Adrenal gland (tissue), 12 donors: ENCODE results near the gene TMEM191B. TPM values are rescaled to one million over a fixed set of nuclear protein-coding genes. Genes with fewer than 3 reads are reported as not detected.
A peak's percentile ranks its signal among the peaks of the same experiment; 100 is the strongest.
"Not testable (repeated sequence)": the region's sequence is repeated elsewhere in the genome, so short reads cannot be mapped to it uniquely, and the experiment has no call there.

Experiments
- DNase-seq, 7 donors: peaks; one replicate each; pipeline ENCODE4 v3.0.0-alpha.2; 2019 to 2020
- H3K27ac ChIP-seq, 5 donors: fragments of 200-600 bp; sonication (generic) in 4 of 5; 1 replicate in 3 of 5; 2 replicates in 2 of 5; pipeline versions ENCODE4 v1.5.1 to v1.8.0; 2016 to 2020; ENCODE audit warnings: mild to moderate bottlenecking in 1 of 5
- H3K27me3 ChIP-seq: fragments of 200-600 bp; 2 replicates; pipeline ENCODE4 v1.8.0; 2021
- H3K36me3 ChIP-seq, 2 donors: fragments of 200-600 bp; replicated peaks in 1 of 2; 1 replicate in 1 of 2; 2 replicates in 1 of 2; pipeline versions ENCODE4 v1.5.1 to v1.8.0; 2018 to 2022
- H3K4me1 ChIP-seq, 2 donors: fragments of 200-600 bp; replicated peaks in 1 of 2; 1 replicate in 1 of 2; 2 replicates in 1 of 2; pipeline versions ENCODE4 v1.5.1 to v1.8.0; 2018 to 2021
- H3K4me3 ChIP-seq, 4 donors: fragments of 200-600 bp; sonication (generic) in 3 of 4; one replicate each; pipeline ENCODE4 v1.5.1; 2016 to 2018
- H3K9me3 ChIP-seq, 3 donors: fragments of 200-600 bp; sonication (generic) in 1 of 3; replicated peaks in 1 of 3; 1 replicate in 2 of 3; 2 replicates in 1 of 3; pipeline versions ENCODE4 v1.5.1 to v1.8.0; 2016 to 2021
- WGBS, 4 donors: extraction: QIAGEN DNeasy Blood & Tissue Kit in 2 of 4; methylation state at CpG; one replicate each; pipeline versions ENCODE4 v1.1.5 to v1.1.7; 2013 to 2017; 5-methylcytosine and 5-hydroxymethylcytosine counted together
- intact Hi-C, 2 donors: fragments of 100-400 bp; cut with DNase I; formaldehyde crosslinking; loops; one replicate each; pipeline versions ENCODE4 v1.14.1 to v1.15.0; 2022 to 2023
- polyA plus RNA-seq, 3 donors: library from polyadenylated mRNA; stranded (reverse); fragments of 200-250 nt in 2 of 3; fragments of 350-450 nt in 1 of 3; fragmentation: Illumina TruSeq in 1 of 3; extraction: RNeasy Lipid Tissue Mini Kit (QIAGEN cat#74804) in 1 of 3; gene quantifications; one replicate each; pipeline ENCODE4 v1.2.3, GENCODE V29; 2013 to 2014
- total RNA-seq, 9 donors: library from RNA; depleted of rRNA in 4 of 9; stranded (reverse); fragments of >200 nt in 4 of 9; fragments of 120-200 nt in 1 of 9; fragmentation: NEBNext Ultra II Directional in 1 of 9; extraction: Animal tissue kit (Norgen Biotek cat#: 25700) in 1 of 9; gene quantifications; one replicate each; pipeline versions ENCODE4 v1.1.0 to v1.2.4, GENCODE V29; 2013 to 2023
- donor health status: healthy with polysubstance abuse.
- donor health status: Bipolar disorder and iron deficiency.
- donor health status: DM: yes; HTN: yes; CAD: no.
- donor health status: DM: no; HTN: no; CAD: no.
- donor health status: DM: no; HTN: no; CAD: no.
- donor health status: DM: yes; HTN: yes; CAD: no.

The TMEM191B gene
- total and polyA plus RNA-seq, 12 donors = 0.40 to 12.9 (median 1.0) TPM; not detected in 6

DNA sequence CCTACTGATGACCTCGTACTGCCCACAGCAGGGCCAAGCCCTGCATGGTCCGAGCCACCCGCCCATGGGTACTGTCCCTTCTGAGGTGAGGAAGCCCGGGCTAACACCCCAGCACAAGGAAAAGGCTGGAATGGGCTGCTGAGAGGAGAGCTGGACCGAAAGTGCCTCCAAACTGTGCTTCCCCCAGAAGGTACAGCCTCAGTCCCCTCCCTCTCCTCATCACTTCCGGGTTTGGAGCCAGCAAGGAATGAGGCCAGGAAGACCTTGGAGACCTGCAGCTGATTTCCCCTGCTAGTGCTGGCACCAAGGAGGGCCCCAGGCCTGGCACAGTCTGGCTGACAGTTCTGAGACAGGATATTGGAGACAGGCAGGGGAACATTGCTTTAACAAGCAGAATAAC is 31.3 kb downstream of the TMEM191B start:
- intact Hi-C loops = not testable (repeated sequence)

GRCh38 chr22:18560099-18560974 is 32.7 kb downstream of the TMEM191B start:
- H3K9me3 ChIP-seq, H3K4me1 ChIP-seq, H3K27ac ChIP-seq, H3K4me3 ChIP-seq, DNase-seq, H3K27me3 ChIP-seq, intact Hi-C loops, H3K36me3 ChIP-seq: not testable (repeated sequence)
- no CpG with 5 or more reads among the region's 16 CpGs for WGBS, 4 donors

More for the DNA sequence above, 31.3 kb downstream of the TMEM191B start:
- H3K27me3 ChIP-seq, H3K36me3 ChIP-seq, H3K4me1 ChIP-seq, H3K4me3 ChIP-seq, DNase-seq, H3K27ac ChIP-seq, H3K9me3 ChIP-seq: not testable (repeated sequence)
- no CpG with 5 or more reads among the region's 6 CpGs for WGBS, 4 donors

GRCh38 chr22:18570509-18571246 is 43.1 kb downstream of the TMEM191B start:
- intact Hi-C loops, H3K9me3 ChIP-seq, H3K36me3 ChIP-seq, H3K4me3 ChIP-seq, H3K27me3 ChIP-seq, DNase-seq, H3K4me1 ChIP-seq, H3K27ac ChIP-seq: not testable (repeated sequence)
- WGBS, 4 donors = 42 to 56% methylated on average over 2 of the region's 16 CpGs; no CpG with 5 or more reads in 2 of the 4 donors

DNA sequence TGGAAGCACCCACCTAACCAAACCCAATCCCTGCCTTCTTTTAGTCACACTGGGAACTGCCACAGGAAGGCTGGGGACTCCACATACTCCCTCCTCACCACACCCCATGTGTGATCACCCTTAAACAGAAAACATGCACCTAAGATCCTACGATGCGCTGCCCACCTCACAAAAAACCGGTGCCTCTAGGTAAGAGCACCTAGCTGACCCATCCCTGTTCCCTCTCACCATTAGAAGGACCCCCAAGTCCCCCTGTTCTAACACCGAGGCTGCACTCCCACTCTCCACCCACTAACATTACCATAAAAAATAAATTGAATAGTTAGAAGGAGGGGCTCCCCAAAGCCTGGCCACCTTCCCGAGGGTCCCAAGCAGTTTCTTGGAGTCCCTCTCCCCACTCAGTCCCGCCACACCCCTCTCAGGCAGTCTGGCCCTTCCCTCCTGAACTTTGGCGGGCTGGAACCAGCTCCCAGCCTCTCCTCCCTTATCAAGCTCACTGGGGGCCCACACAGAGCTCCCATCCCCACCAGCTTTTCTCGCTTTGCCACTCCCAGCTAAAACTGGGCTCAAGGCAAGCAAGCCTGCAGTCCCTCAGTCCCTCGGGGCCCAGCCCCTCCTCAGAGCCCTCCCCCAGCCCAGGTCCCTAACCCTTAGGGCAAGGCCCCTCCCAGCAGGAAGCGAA is 46.0 kb downstream of the TMEM191B start:
- peak in 2 of 7 donors; percentile 4 to 7 for DNase-seq
- H3K9me3 ChIP-seq, H3K4me3 ChIP-seq, intact Hi-C loops, H3K27me3 ChIP-seq, H3K36me3 ChIP-seq, H3K27ac ChIP-seq, H3K4me1 ChIP-seq: not testable (repeated sequence)
- 60 to 89% (median 82%) methylated on average over 1 to 7 of the region's 10 CpGs for WGBS, 4 donors

GRCh38 chr22:18574555-18574954 is 47.0 kb downstream of the TMEM191B start:
- H3K9me3 ChIP-seq, H3K27me3 ChIP-seq, H3K27ac ChIP-seq, intact Hi-C loops, H3K4me3 ChIP-seq, H3K36me3 ChIP-seq, H3K4me1 ChIP-seq, DNase-seq: not testable (repeated sequence)
- no CpG with 5 or more reads among the region's 13 CpGs for WGBS, 4 donors

GRCh38 chr22:18575686-18576085 is 48.1 kb downstream of the TMEM191B start:
- H3K36me3 ChIP-seq, H3K9me3 ChIP-seq, H3K27me3 ChIP-seq, H3K4me3 ChIP-seq, DNase-seq, intact Hi-C loops, H3K4me1 ChIP-seq, H3K27ac ChIP-seq: not testable (repeated sequence)
- no CpG with 5 or more reads among the region's 9 CpGs for WGBS, 4 donors

DNA sequence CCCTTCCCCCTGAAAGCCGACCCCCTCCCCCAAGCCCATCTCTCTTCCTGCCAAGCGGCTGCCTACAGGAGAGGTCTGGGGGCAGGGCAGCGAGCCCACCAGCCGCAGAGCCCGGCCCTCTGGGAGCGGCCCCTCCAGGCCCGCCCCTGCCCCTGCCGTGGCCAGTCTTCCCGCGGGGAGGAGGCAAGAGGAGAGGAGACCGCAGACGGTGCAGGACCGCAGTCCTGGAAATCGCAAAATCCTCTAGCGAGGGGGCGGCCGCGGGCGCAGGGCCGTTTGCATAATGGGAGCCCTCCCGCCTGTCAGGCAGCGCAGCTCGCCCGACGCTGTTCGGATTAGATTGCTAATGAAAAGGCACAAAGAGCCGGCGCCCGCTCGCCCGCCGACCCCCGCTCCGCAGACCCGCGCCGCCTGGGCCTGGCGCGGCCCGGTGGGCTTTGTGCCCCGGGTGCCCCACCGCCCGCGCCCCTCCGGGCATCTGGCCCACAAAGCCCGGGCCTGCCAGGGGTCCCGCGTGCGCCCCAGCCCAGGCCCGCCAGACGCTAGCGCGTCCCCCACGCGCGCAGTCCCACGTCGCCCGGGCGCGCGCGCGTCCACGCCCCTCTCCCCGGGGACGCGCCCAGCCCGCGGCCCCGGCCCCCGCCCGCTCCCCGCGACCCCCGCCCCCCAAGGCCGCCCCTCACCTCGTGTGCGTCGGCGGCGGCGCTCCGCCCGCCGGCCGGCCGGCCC is 49.7 kb downstream of the TMEM191B start:
- intact Hi-C loops, H3K4me1 ChIP-seq, DNase-seq, H3K27ac ChIP-seq, H3K36me3 ChIP-seq, H3K27me3 ChIP-seq, H3K4me3 ChIP-seq, H3K9me3 ChIP-seq: not testable (repeated sequence)
- no CpG with 5 or more reads among the region's 88 CpGs for WGBS, 4 donors

DNA sequence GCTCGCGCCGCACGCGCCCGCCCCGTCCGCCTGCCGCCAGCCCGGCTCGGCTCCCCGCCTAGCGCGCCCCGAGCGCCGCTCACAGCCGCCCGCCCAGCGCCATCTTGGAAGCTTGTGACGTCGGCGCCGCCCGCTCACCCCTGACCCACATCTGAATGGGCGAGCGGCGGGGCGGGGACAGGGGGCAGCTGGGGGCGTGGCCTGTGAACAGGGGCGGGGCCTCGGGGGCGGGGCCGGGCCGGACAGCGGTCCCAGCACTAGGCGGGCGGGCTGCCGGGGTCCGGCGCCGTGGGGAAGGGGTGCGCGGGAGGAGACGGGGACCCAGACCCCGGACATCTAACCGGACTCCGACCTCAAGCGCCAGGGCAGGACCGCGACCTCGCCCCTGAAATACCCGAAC is 50.2 kb downstream of the TMEM191B start:
- no CpG with 5 or more reads among the region's 53 CpGs for WGBS, 4 donors
- intact Hi-C loops = not testable (repeated sequence)

More for the DNA sequence above, 50.2 kb downstream of the TMEM191B start:
- not testable (repeated sequence) for H3K27me3 ChIP-seq, H3K4me1 ChIP-seq, H3K36me3 ChIP-seq, H3K27ac ChIP-seq, H3K9me3 ChIP-seq, H3K4me3 ChIP-seq
- peak in 2 of 7 donors; percentile 23 to 41 for DNase-seq
